ENCODE data around the gene LRTM2. TPM values are rescaled to one million over a fixed set of nuclear protein-coding genes. Genes with fewer than 3 reads are reported as not detected.

Gene LRTM2
- total and polyA plus RNA-seq, 9 of the 15 experiments (the other 6 are each of a cell fraction or from before 2014, with no cell fraction given) = 0.09 TPM; not detected in 8

- TF ChIP-seq, protein P1, sequence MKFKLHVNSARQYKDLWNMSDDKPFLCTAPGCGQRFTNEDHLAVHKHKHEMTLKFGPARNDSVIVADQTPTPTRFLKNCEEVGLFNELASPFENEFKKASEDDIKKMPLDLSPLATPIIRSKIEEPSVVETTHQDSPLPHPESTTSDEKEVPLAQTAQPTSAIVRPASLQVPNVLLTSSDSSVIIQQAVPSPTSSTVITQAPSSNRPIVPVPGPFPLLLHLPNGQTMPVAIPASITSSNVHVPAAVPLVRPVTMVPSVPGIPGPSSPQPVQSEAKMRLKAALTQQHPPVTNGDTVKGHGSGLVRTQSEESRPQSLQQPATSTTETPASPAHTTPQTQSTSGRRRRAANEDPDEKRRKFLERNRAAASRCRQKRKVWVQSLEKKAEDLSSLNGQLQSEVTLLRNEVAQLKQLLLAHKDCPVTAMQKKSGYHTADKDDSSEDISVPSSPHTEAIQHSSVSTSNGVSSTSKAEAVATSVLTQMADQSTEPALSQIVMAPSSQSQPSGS (CRISPR knock-in tag; IDR thresholded peaks at IDR 0.05) = no peak
Measured at GRCh38 chr12:1865284-1865866, 45.0 kb downstream of the LRTM2 start (continued).

- BruUV-seq (replicated peaks) = no TSS peak
- in situ Hi-C loops (cut with MboI) (no loop called here), intact Hi-C loops (cut with micrococcal nuclease) (no loop called here)
- DNase-seq (ENCODE audit: extremely low read depth in 1 of 4, low spot score in 3 of 4) = no peak
- WGBS (ENCODE audit: insufficient coverage, low coverage, missing lambda C conversion rate) = 3% methylated on average over 10 of the region's 10 CpGs
- ChIA-PET POLR2A (interaction anchor here (1.8 kb wide), 1 partner anchor 12 kb away, joined by 5 read pairs; no protein-coding TSS in a partner anchor), CTCF (ENCODE audit: low intra/inter-chr PET ratio) (no interaction called here)
- no peaks in the 10 kb centered on the region for H3K36me3 ChIP-seq (ENCODE audit: control insufficient read depth, insufficient read depth, low read length)
- ATAC-seq = no peak
- peaks cover 2 to 45% of the 10 kb centered on the region in 2 experiments; a peak in 3 of 5 replicates for H3K27me3 ChIP-seq (ENCODE audit: control insufficient read depth in 2 of 2, insufficient read depth in 2 of 2, low read length in 2 of 2)
- no peaks in the 10 kb centered on the region for H3K79me2 ChIP-seq (ENCODE audit: control insufficient read depth, insufficient read depth, low read length)
- no peaks in the 10 kb centered on the region for H3K9me1 ChIP-seq (ENCODE audit: control insufficient read depth, insufficient read depth, low read length)
- no peaks in the 10 kb centered on the region for H3K4me1 ChIP-seq (replicated peaks in 1 of 2; ENCODE audit: control insufficient read depth in 2 of 2, insufficient read depth in 2 of 2, low read length in 2 of 2)
- no peak overlapping the region for H3K4me3 ChIP-seq
- H3K4me2 ChIP-seq (ENCODE audit: insufficient read depth, low read length) = no peak overlapping the region
- no peak for FAIRE-seq
- no peaks in the 10 kb centered on the region; the same call in 1 of the 2 replicates for H4K20me1 ChIP-seq (replicated peaks; ENCODE audit: control insufficient read depth, insufficient read depth, low read length)
- H2AFZ ChIP-seq (ENCODE audit: low read depth, low read length) = no peak overlapping the region
- H3K27ac ChIP-seq (ENCODE audit: extremely low read depth, low read depth, low read length) = no peak overlapping the region
- no peaks in the 10 kb centered on the region for H3K9me3 ChIP-seq (replicated peaks; ENCODE audit: control insufficient read depth, insufficient read depth, low read depth, low read length)
- H3K9ac ChIP-seq (ENCODE audit: insufficient read depth in 1 of 2, low read depth in 2 of 2, low read length in 2 of 2) = no peak overlapping the region
- TF ChIP-seq, protein P2, sequence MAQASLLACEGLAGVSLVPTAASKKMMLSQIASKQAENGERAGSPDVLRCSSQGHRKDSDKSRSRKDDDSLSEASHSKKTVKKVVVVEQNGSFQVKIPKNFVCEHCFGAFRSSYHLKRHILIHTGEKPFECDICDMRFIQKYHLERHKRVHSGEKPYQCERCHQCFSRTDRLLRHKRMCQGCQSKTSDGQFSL (CRISPR knock-in tag; IDR thresholded peaks at IDR 0.05) = no peak
- TF ChIP-seq, protein P2 (tag; IDR thresholded peaks at IDR 0.05) = no peak
- no peak for TF ChIP-seq SMAD2 (IDR thresholded peaks at IDR 0.05; ENCODE audit: low read depth, low read length)
- TF ChIP-seq CBX2 (IDR thresholded peaks at IDR 0.05; ENCODE audit: insufficient read depth, low read length, poor library complexity, severe bottlenecking) = no peak
- TF ChIP-seq ZNF146 (CRISPR knock-in tag; IDR thresholded peaks at IDR 0.05; ENCODE audit: unreplicated experiment) = no peak
- TF ChIP-seq, protein P3, sequence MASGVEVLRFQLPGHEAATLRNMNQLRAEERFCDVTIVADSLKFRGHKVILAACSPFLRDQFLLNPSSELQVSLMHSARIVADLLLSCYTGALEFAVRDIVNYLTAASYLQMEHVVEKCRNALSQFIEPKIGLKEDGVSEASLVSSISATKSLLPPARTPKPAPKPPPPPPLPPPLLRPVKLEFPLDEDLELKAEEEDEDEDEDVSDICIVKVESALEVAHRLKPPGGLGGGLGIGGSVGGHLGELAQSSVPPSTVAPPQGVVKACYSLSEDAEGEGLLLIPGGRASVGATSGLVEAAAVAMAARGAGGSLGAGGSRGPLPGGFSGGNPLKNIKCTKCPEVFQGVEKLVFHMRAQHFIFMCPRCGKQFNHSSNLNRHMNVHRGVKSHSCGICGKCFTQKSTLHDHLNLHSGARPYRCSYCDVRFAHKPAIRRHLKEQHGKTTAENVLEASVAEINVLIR (CRISPR knock-in tag; IDR thresholded peaks at IDR 0.05) = no peak
- TF ChIP-seq CTBP1 (IDR thresholded peaks at IDR 0.05; ENCODE audit: borderline replicate concordance) = no peak
- TF ChIP-seq E4F1 (CRISPR knock-in tag; IDR thresholded peaks at IDR 0.05; ENCODE audit: borderline replicate concordance) = no peak
- TF ChIP-seq CBX1 (IDR thresholded peaks at IDR 0.05; ENCODE audit: low read depth) = no peak
- no peak for TF ChIP-seq PHTF2 (CRISPR knock-in tag; IDR thresholded peaks at IDR 0.05)
- no peak for TF ChIP-seq CTCF (IDR thresholded peaks at IDR 0.05 in 2 of 3, conservative IDR thresholded peaks at IDR 0.05 in 1 of 3; ENCODE audit: insufficient read depth in 2 of 3, low read depth in 1 of 3, low read length in 3 of 3)
Measured at GRCh38 chr12:1869145-1869544, 48.8 kb downstream of the LRTM2 start.

Data from K562 (cell line).